HEK293 (cell line): ENCODE data around the gene MAPK11.

Experiments used
- CTCF ChIA-PET: fragments of 350-600 bp; formaldehyde crosslinking; extraction: SDS; loops from one replicate; lab custom pipeline; 2021; ENCODE audit warnings: antibody characterized with exemption; lab: Yijun Ruan, JAX
- POLR2A ChIA-PET: fragments of 300-600 bp; formaldehyde crosslinking; extraction: SDS; loops from one replicate; lab custom pipeline; 2020; ENCODE audit warnings: antibody characterized with exemption, inconsistent platforms; lab: Yijun Ruan, JAX
- H3K27ac ChIP-seq: fragments of 200-500 bp; sonication (Bioruptor generic); 2 replicates; pipeline ENCODE4 v1.5.1; 2014; ENCODE audit warnings: low read depth, low read length, control low read depth, inconsistent platforms; ENCODE audit errors: extremely low read depth
- H3K36me3 ChIP-seq, 2 experiments: fragments of 200-500 bp in 1 of 2; sonication (Bioruptor generic) in 1 of 2; 1 replicate in 1 of 2; 2 replicates in 1 of 2; pipeline ENCODE4 v1.5.1; 2014 to 2017; ENCODE audit warnings: inconsistent platforms in 2 of 2, low read length in 2 of 2; ENCODE audit not compliant: control insufficient read depth in 2 of 2, insufficient read depth in 1 of 2
- H3K4me1 ChIP-seq: fragments of 200-500 bp; sonication (Bioruptor generic); 2 replicates; pipeline ENCODE4 v1.5.1; 2014; ENCODE audit warnings: mild to moderate bottlenecking, low read length, inconsistent platforms; ENCODE audit not compliant: control insufficient read depth, insufficient read depth
- H3K4me3 ChIP-seq: 2 replicates; pipeline ENCODE4 v1.5.1; 2011; ENCODE audit warnings: low read depth, mild to moderate bottlenecking, control low read depth, low read length, moderate library complexity
- H3K9me3 ChIP-seq: fragments of 200-500 bp; sonication (Bioruptor generic); 2 replicates; pipeline ENCODE4 v1.5.1; 2014; ENCODE audit warnings: low read depth, low read length, inconsistent platforms; ENCODE audit not compliant: control insufficient read depth, insufficient read depth
- GLIS1 ChIP-seq: fragments of 450-650 bp; formaldehyde crosslinking; IDR thresholded peaks from 2 replicates; pipeline ENCODE4 v1.5.1; 2016; ENCODE audit warnings: missing biosample characterization, missing genetic modification characterization
- HOXA7 ChIP-seq: sonication (generic); formaldehyde crosslinking; IDR thresholded peaks from 2 replicates; pipeline ENCODE4 v1.8.1; 2022; ENCODE audit warnings: missing genetic modification reagents, borderline replicate concordance
- KLF10 ChIP-seq: fragments of 450-650 bp; IDR thresholded peaks from 2 replicates; pipeline ENCODE4 v1.5.1; 2018; ENCODE audit warnings: missing biosample characterization, mild to moderate bottlenecking, missing genetic modification characterization
- KLF7 ChIP-seq: fragments of 450-650 bp; formaldehyde crosslinking; IDR thresholded peaks from 2 replicates; pipeline ENCODE4 v1.5.1; 2016; ENCODE audit warnings: missing biosample characterization, missing genetic modification characterization, borderline replicate concordance
- PBX3 ChIP-seq: sonication (generic); formaldehyde crosslinking; IDR thresholded peaks from 2 replicates; pipeline ENCODE4 v1.8.1; 2022; ENCODE audit warnings: mild to moderate bottlenecking, moderate library complexity, missing genetic modification reagents
- RBAK ChIP-seq: fragments of 450-650 bp; formaldehyde crosslinking; IDR thresholded peaks from 2 replicates; pipeline ENCODE4 v1.5.1; 2016; ENCODE audit warnings: missing biosample characterization, missing genetic modification characterization
- REPIN1 ChIP-seq: fragments of 450-650 bp; formaldehyde crosslinking; IDR thresholded peaks from 2 replicates; pipeline ENCODE4 v1.5.1; 2017; ENCODE audit warnings: missing biosample characterization, missing genetic modification characterization, low read depth
- ZBTB10 ChIP-seq: fragments of 450-650 bp; formaldehyde crosslinking; IDR thresholded peaks from 2 replicates; pipeline ENCODE4 v1.5.1; 2016; ENCODE audit warnings: missing biosample characterization, missing genetic modification characterization
- ZBTB17 ChIP-seq: fragments of 450-650 bp; formaldehyde crosslinking; IDR thresholded peaks from 2 replicates; pipeline ENCODE4 v1.5.1; 2016; ENCODE audit warnings: missing biosample characterization, missing genetic modification characterization
- ZBTB20 ChIP-seq: fragments of 450-650 bp; formaldehyde crosslinking; IDR thresholded peaks from 2 replicates; pipeline ENCODE4 v1.5.1; 2016; ENCODE audit warnings: missing biosample characterization, missing genetic modification characterization
- ZBTB48 ChIP-seq: fragments of 450-650 bp; formaldehyde crosslinking; IDR thresholded peaks from 2 replicates; pipeline ENCODE4 v1.5.1; 2016; ENCODE audit warnings: missing biosample characterization, missing genetic modification characterization
- ZBTB7A ChIP-seq: fragments of 450-650 bp; formaldehyde crosslinking; IDR thresholded peaks from 2 replicates; pipeline ENCODE4 v1.5.1; 2016; ENCODE audit warnings: low read depth, missing biosample characterization, missing genetic modification characterization
- ZFHX2 ChIP-seq: fragments of 450-650 bp; formaldehyde crosslinking; conservative IDR thresholded peaks from 2 replicates; pipeline ENCODE4 v1.5.1; 2016; ENCODE audit warnings: missing biosample characterization, missing genetic modification characterization
- ZFP3 ChIP-seq: fragments of 450-650 bp; formaldehyde crosslinking; IDR thresholded peaks from 2 replicates; pipeline ENCODE4 v1.5.1; 2016; ENCODE audit warnings: low read depth, missing biosample characterization, missing genetic modification characterization
- ZFP41 ChIP-seq: fragments of 450-650 bp; formaldehyde crosslinking; IDR thresholded peaks from 2 replicates; pipeline ENCODE4 v1.5.1; 2016; ENCODE audit warnings: missing biosample characterization, missing genetic modification characterization, borderline replicate concordance
- ZIC2 ChIP-seq: fragments of 450-650 bp; formaldehyde crosslinking; IDR thresholded peaks from 2 replicates; pipeline ENCODE4 v1.5.1; 2016; ENCODE audit warnings: missing biosample characterization, missing genetic modification characterization
- ZNF211 ChIP-seq: fragments of 450-650 bp; formaldehyde crosslinking; IDR thresholded peaks from 2 replicates; pipeline ENCODE4 v1.5.1; 2016; ENCODE audit warnings: low read depth, missing biosample characterization, missing genetic modification characterization
- ZNF280C ChIP-seq: fragments of 450-650 bp; formaldehyde crosslinking; IDR thresholded peaks from 2 replicates; pipeline ENCODE4 v1.5.1; 2016; ENCODE audit warnings: missing biosample characterization, missing genetic modification characterization
- ZNF394 ChIP-seq: fragments of 450-650 bp; formaldehyde crosslinking; IDR thresholded peaks from 2 replicates; pipeline ENCODE4 v1.5.1; 2016; ENCODE audit warnings: missing biosample characterization, missing genetic modification characterization, mild to moderate bottlenecking, moderate library complexity, borderline replicate concordance
- ZNF398 ChIP-seq: fragments of 450-650 bp; formaldehyde crosslinking; IDR thresholded peaks from 2 replicates; pipeline ENCODE4 v1.5.1; 2017; ENCODE audit warnings: missing biosample characterization, missing genetic modification characterization
- ZNF544 ChIP-seq: fragments of 450-650 bp; formaldehyde crosslinking; IDR thresholded peaks from 2 replicates; pipeline ENCODE4 v1.5.0; 2017; ENCODE audit warnings: missing biosample characterization, missing genetic modification characterization
- ZNF596 ChIP-seq: fragments of 450-650 bp; IDR thresholded peaks from 2 replicates; pipeline ENCODE4 v1.5.0; 2018; ENCODE audit warnings: missing biosample characterization, mild to moderate bottlenecking, missing genetic modification characterization, moderate library complexity
- ZNF660 ChIP-seq: fragments of 450-650 bp; IDR thresholded peaks from 2 replicates; pipeline ENCODE4 v1.5.1; 2018; ENCODE audit warnings: missing biosample characterization, mild to moderate bottlenecking, missing genetic modification characterization
- ZNF777 ChIP-seq: fragments of 450-650 bp; formaldehyde crosslinking; IDR thresholded peaks from 2 replicates; pipeline ENCODE4 v1.5.1; 2017; ENCODE audit warnings: missing biosample characterization, missing genetic modification characterization, borderline replicate concordance
- ZNF843 ChIP-seq: fragments of 450-650 bp; formaldehyde crosslinking; IDR thresholded peaks from 2 replicates; pipeline ENCODE4 v1.5.1; 2016; ENCODE audit warnings: missing biosample characterization, missing genetic modification characterization
- ZSCAN23 ChIP-seq: fragments of 450-650 bp; formaldehyde crosslinking; IDR thresholded peaks from 2 replicates; pipeline ENCODE4 v1.5.1; 2016; ENCODE audit warnings: missing biosample characterization, missing genetic modification characterization
- ZSCAN5A ChIP-seq: fragments of 450-650 bp; formaldehyde crosslinking; IDR thresholded peaks from 2 replicates; pipeline ENCODE4 v1.5.1; 2016; ENCODE audit warnings: missing biosample characterization, missing genetic modification characterization

MAPK11 gene

GRCh38 chr22:50306753-50307749, 36.9 kb upstream of the MAPK11 start, which contains the start of gene PLXNB2:
PLXNB2 (minus strand) TSS chr22:50307646; CDS start chr22:50290584, 17,062 bp downstream.
- H3K4me1 ChIP-seq: peaks cover 21% of the 10 kb centered on the region
- no peaks in the 10 kb centered on the region for H3K9me3 ChIP-seq
- H3K36me3 ChIP-seq: peaks cover 0 to 28% of the 10 kb centered on the region in 2 experiments; a peak in 1 of 3 replicates
- H3K4me3 ChIP-seq: peak within 1 kb of the TSS; percentile 89
- CTCF ChIA-PET: interaction anchor here (0.6 to 2.5 kb wide), 9 partner anchors 10 to 67 kb away, joined by 3 to 18 read pairs (median 4); no protein-coding TSS in a partner anchor
- peak within 1 kb of the TSS; percentile 98 for H3K27ac ChIP-seq
- POLR2A ChIA-PET: interaction anchor here (0.6 to 4.7 kb wide), 24 partner anchors 9 to 345 kb away, joined by 3 to 37 read pairs (median 5); partner anchors contain the start of genes DENND6B, HDAC10, LMF2 and MAPK12
- TF ChIP-seq ZSCAN5A: no peak
- peak; percentile 81 for TF ChIP-seq ZBTB10 (tag by site-specific recombination)
- peak; percentile 75; the same call in 1 of the 2 replicates for TF ChIP-seq PBX3 (CRISPR knock-in tag)
- 0 out of 2 replicates have a peak, but pooled peaks have one; percentile 8 for TF ChIP-seq ZFHX2 (tag by site-specific recombination)
- no peak for TF ChIP-seq ZFP41 (tag by site-specific recombination)
- peak; percentile 12; the same call in 1 of the 2 replicates for TF ChIP-seq ZBTB17 (tag by site-specific recombination)
- TF ChIP-seq ZNF596: no peak
- no peak for TF ChIP-seq HOXA7
- TF ChIP-seq ZNF843: no peak
- no peak for TF ChIP-seq ZNF777 (tag by site-specific recombination)
- no peak for TF ChIP-seq ZSCAN23
- peak; percentile 7; the same call in 1 of the 2 replicates for TF ChIP-seq ZIC2 (tag by site-specific recombination)
- no peak for TF ChIP-seq RBAK
- TF ChIP-seq ZBTB7A (tag by site-specific recombination): peak; percentile 50
- no peak for TF ChIP-seq ZNF280C
- TF ChIP-seq ZNF398 (tag by site-specific recombination): peak; percentile 77
- TF ChIP-seq ZBTB20: peak; percentile 65
- TF ChIP-seq ZNF660 (tag by site-specific recombination): 0 out of 2 replicates have a peak, but pooled peaks have one; percentile 32
- TF ChIP-seq KLF10: peak; percentile 22; the same call in 1 of the 2 replicates
- no peak for TF ChIP-seq ZNF544 (tag by site-specific recombination)
- TF ChIP-seq REPIN1 (tag by site-specific recombination): no peak
- TF ChIP-seq GLIS1: peak; percentile 77
- no peak for TF ChIP-seq KLF7 (tag by site-specific recombination)
- no peak for TF ChIP-seq ZBTB48 (tag by site-specific recombination)
- no peak for TF ChIP-seq ZFP3 (tag by site-specific recombination)
- TF ChIP-seq ZNF211 (tag by site-specific recombination): no peak
- TF ChIP-seq ZNF394: no peak
